ENCODE data around the gene EREG. TPM values are rescaled to one million over a fixed set of nuclear protein-coding genes. Genes with fewer than 3 reads are reported as not detected.

Gene EREG
- total RNA-seq, 4 donors from 2014 or later = 0.07 TPM; not detected in 3

DNA sequence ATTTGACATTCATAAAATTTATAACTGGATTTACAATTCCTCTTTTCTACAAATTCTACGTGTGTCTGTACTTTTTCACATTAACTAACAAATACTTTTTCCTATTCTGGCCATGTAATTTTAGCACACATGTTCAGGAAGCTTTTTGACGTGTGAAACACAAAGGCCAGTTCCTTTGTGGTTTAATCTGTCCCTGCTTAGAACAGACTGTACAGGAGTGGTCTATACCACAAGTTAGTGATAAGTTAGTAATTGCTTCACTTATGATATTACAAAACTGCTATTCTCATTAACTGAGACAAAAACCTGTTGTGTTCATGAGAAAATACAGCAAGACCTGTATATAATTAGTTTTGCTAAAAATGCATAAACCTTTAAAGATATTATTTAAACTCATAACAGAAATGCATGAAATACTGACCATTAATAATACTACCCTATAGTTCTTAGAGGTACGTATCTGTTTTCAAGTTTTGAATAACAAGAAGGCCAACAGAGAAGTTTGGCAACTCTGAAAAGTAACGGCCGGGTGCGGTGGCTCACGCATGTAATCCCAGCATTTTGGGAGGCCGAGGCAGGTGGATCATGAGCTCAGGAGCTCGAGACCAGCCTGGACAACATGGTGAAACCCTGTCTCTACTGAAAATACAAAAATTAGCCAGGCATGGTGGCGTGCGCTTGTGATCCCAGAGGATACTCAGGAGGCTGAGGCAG lies 66.3 kb downstream of the EREG start:
- TF ChIP-seq, protein P1, sequence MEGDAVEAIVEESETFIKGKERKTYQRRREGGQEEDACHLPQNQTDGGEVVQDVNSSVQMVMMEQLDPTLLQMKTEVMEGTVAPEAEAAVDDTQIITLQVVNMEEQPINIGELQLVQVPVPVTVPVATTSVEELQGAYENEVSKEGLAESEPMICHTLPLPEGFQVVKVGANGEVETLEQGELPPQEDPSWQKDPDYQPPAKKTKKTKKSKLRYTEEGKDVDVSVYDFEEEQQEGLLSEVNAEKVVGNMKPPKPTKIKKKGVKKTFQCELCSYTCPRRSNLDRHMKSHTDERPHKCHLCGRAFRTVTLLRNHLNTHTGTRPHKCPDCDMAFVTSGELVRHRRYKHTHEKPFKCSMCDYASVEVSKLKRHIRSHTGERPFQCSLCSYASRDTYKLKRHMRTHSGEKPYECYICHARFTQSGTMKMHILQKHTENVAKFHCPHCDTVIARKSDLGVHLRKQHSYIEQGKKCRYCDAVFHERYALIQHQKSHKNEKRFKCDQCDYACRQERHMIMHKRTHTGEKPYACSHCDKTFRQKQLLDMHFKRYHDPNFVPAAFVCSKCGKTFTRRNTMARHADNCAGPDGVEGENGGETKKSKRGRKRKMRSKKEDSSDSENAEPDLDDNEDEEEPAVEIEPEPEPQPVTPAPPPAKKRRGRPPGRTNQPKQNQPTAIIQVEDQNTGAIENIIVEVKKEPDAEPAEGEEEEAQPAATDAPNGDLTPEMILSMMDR (IDR thresholded peaks at IDR 0.05) = no peak
- no peak for TF ChIP-seq POLR2A (IDR thresholded peaks at IDR 0.05)
- H3K4me1 ChIP-seq = no peaks in the 10 kb centered on the region
- H3K9me3 ChIP-seq = no peaks in the 10 kb centered on the region
- H3K27ac ChIP-seq = no peak overlapping the region
- H3K27me3 ChIP-seq = no peaks in the 10 kb centered on the region
- DNase-seq = no peak
- no peaks in the 10 kb centered on the region for H3K36me3 ChIP-seq
- H3K4me3 ChIP-seq = no peak overlapping the region
- intact Hi-C loops (cut with DNase I; ENCODE audit: low total_unique reads) = no loop called here

DNA sequence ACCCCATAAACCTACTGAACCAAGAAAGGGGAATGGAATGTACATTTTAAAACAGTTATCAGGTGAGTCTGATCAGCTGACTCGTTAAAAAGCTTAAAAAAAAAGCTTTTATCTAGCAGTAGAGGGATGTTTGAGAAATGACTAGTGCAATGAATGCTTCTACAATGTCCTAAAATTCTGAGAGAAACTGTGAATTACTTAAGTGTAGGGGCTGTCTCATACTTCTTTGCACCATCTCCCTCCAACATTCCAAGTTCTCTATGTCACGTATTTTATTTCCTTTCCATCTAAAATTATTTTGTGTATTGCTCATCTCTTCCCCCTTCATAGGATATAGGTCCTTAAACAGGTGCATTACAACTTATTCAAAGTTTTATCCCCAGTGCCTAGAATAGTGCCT lies 68.1 kb downstream of the EREG start:
- Histone ChIP-seq H3K36me3 (no peaks in the 10 kb centered on the region), H3K4me1 (no peaks in the 10 kb centered on the region), H3K4me3 (no peak overlapping the region), H3K9me3 (no peaks in the 10 kb centered on the region), H3K27me3 (no peaks in the 10 kb centered on the region), H3K27ac (no peak overlapping the region)
- intact Hi-C loops (cut with DNase I; ENCODE audit: low total_unique reads) = no loop called here
- no peak for DNase-seq
- TF ChIP-seq, protein P1 (IDR thresholded peaks at IDR 0.05) = no peak
- no peak for TF ChIP-seq POLR2A (IDR thresholded peaks at IDR 0.05)

DNA sequence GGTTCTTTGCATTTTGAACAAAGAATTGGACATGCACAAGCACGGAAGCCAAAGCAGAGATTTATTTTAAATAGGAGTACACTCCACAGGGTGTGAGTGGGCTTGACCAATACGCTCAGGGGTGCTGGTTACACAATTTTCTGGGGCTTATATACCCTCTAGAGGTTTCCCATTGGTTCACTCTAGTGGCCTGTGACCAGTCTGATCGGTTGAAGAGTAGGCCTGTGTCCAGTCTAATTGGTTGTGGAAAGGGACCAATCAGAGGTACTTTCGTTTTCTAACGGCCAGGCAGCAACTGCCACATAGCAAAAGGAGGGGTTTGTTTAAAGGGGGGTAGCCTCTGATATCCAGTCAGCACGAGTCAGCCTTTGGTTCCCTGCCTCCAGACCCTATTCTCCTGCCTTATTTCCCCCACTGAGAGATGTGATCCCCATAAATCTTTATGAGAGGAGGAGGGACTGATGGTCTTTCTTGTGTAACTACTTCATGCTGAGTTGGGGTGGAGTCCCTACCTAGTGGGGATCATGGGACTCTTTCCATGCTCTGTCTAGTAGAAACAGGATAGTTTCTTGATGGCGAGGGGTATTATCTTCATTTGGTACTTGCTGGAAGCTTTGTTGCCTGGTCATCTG lies 68.7 kb downstream of the EREG start:
- no peaks in the 10 kb centered on the region for H3K9me3 ChIP-seq
- intact Hi-C loops (cut with DNase I; ENCODE audit: low total_unique reads) = no loop called here
- H3K4me3 ChIP-seq = no peak overlapping the region
- H3K36me3 ChIP-seq = no peaks in the 10 kb centered on the region
- DNase-seq = no peak
- no peaks in the 10 kb centered on the region for H3K4me1 ChIP-seq
- no peak for TF ChIP-seq POLR2A (IDR thresholded peaks at IDR 0.05)
- TF ChIP-seq, protein P1 (IDR thresholded peaks at IDR 0.05) = no peak
- no peaks in the 10 kb centered on the region for H3K27me3 ChIP-seq
- H3K27ac ChIP-seq = no peak overlapping the region

DNA sequence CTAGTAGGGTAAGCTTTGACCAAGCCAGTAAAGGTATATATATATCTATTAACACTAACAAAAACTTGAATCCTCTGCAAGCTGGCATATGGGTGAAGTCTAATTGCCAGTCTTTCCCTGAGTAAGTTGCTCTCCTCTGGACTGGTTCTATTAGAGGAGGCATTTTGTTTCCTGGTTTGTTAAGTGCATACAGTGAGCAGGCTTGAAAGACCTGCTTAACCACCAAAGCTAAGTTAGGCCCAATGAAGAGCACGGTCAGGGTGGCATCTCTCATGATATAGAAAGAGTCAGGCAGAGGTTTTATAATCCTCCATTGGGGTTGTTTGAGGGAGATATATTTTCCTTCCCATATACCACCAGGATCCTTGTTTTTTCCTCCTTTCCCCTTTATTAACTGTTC lies 70.4 kb downstream of the EREG start:
- intact Hi-C loops (cut with DNase I; ENCODE audit: low total_unique reads) = no loop called here
- TF ChIP-seq POLR2A (IDR thresholded peaks at IDR 0.05) = no peak
- TF ChIP-seq, protein P1 (IDR thresholded peaks at IDR 0.05) = no peak
- H3K36me3 ChIP-seq = no peaks in the 10 kb centered on the region
- H3K4me1 ChIP-seq = no peaks in the 10 kb centered on the region
- DNase-seq = no peak
- no peaks in the 10 kb centered on the region for H3K9me3 ChIP-seq
- no peak overlapping the region for H3K27ac ChIP-seq
- H3K4me3 ChIP-seq = no peak overlapping the region
- no peaks in the 10 kb centered on the region for H3K27me3 ChIP-seq

DNA sequence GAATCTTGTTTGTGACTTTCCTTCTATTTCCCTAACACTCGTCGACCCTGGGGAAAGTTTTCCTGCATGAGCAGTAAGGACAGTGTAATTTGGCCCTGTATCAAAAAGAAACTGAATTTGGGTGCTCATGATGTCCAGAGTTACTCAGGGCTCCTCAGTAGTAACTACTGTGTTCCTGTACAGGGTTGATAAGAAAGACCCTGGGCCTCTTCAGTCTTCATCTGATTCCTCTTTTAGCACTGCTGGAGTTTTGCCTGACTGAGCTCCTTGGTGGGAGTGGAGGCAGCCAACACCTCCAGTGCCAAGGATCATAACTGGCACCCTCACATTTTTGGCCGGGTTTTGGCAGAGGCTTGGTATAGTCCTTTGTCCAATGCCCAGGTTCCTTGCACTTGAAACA lies 72.9 kb downstream of the EREG start:
- TF ChIP-seq, protein P1 (IDR thresholded peaks at IDR 0.05) = no peak
- TF ChIP-seq POLR2A (IDR thresholded peaks at IDR 0.05) = no peak
- Histone ChIP-seq H3K4me3 (no peak overlapping the region), H3K4me1 (no peaks in the 10 kb centered on the region), H3K27me3 (no peaks in the 10 kb centered on the region), H3K9me3 (no peaks in the 10 kb centered on the region), H3K27ac (no peak overlapping the region), H3K36me3 (no peaks in the 10 kb centered on the region)
- intact Hi-C loops (cut with DNase I; ENCODE audit: low total_unique reads) = no loop called here
- DNase-seq = no peak

All from uterus (tissue), 4 donors.